ENCODE data around the gene GLYATL1. TPM values are rescaled to one million over a fixed set of nuclear protein-coding genes. Genes with fewer than 3 reads are reported as not detected.

Gene GLYATL1
- total and polyA plus RNA-seq, 10 of the 15 experiments (the other 5 are each of a cell fraction or from before 2014, with no cell fraction given), result not detected

DNA sequence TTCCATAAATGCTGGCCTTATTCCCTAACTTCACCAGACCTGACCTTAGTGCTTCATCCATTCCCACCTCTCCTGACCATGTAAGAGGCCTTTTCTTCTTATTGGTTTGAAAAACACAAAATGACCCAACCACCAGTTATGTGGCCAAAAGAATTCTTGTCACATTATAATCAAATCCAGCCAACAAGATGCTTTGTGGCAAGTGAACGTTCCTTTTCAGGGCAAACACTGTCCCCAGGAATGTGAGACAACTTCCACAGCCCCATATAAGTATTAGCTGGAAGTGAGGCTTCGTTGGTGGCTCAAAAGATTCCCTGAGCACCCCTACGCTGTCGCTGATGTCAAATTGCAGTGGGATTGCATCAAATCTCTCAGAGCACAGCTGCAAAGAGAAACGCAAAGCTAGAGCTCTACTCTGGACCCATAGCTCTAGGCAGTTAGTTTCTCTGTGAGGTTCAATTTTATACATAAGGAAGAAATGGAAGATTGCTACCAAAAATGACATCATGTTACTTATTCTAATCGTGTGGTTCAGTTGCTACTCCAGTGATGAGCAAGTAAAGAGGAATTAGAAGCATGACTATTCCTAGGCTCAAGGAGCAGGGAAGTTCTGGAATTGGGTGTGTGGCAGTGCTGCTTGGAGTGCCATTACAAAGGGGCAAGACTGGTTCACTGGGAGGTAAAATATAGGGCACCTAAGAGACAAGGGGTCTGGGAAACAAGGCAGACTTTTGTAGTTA, 26.1 kb downstream of the GLYATL1 start (continued):
- TF ChIP-seq NR2F1 (conservative IDR thresholded peaks at IDR 0.05), result no peak
- TF ChIP-seq PAX5 (IDR thresholded peaks at IDR 0.05; ENCODE audit: borderline replicate concordance, low read depth, low read length), result no peak

DNA sequence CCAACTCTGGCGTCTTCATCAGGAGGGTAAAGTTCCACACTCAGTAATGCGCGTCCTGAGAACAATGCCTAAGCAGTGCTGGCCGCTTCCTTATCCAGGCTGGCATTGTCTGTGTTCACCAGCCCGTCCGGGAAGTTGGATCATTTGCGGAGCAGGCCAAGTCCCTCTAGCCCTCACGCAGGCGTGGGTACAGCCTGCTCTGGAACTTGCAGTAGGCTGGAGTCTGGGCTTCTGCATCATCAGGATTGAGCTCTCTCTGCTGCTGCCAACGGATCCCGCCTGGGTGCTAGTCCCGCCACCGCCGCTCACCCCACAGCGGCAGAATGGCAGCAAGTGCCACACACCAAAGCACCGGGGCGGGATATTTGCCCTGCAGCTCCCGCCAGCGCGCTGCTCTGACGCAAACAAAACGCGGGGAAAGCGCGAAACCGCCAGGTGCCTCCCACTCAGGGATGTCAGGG, 29.0 kb downstream of the GLYATL1 start:
- no TSS peak for BruUV-seq (replicated peaks)
- Histone ChIP-seq H3K36me3 (ENCODE audit: control insufficient read depth in 2 of 2, insufficient read depth in 2 of 2, low read length in 1 of 2) (no peaks in the 10 kb centered on the region), H3K27me3 (replicated peaks in 1 of 2; ENCODE audit: control insufficient read depth in 2 of 2, insufficient read depth in 2 of 2, low read length in 1 of 2) (no peaks in the 10 kb centered on the region), H3K4me2 (ENCODE audit: control insufficient read depth, insufficient read depth) (no peak overlapping the region), H4K20me1 (ENCODE audit: control insufficient read depth, insufficient read depth) (no peaks in the 10 kb centered on the region), H3K9ac (ENCODE audit: control insufficient read depth, insufficient read depth, low read length) (no peak overlapping the region), H2AFZ (ENCODE audit: control insufficient read depth, low read depth, low read length) (no peak overlapping the region), H3K4me3 (no peak overlapping the region), H3K27ac (ENCODE audit: control insufficient read depth, insufficient read depth) (no peak overlapping the region), H3K79me2 (ENCODE audit: control insufficient read depth, insufficient read depth, low read length) (no peaks in the 10 kb centered on the region), H3K9me3 (replicated peaks; ENCODE audit: control insufficient read depth, insufficient read depth, low read length) (no peaks in the 10 kb centered on the region; the same call in 2 of the 3 replicates), H3K4me1 (ENCODE audit: control insufficient read depth, insufficient read depth, low read length) (no peaks in the 10 kb centered on the region)
- 78% methylated on average over 26 of the region's 26 CpGs for WGBS (ENCODE audit: insufficient coverage, insufficient replicate concordance, low lambda C conversion rate, missing lambda C conversion rate)
- SMC1A ChIA-PET (ENCODE audit: uncharacterized antibody, unreplicated experiment), result interaction anchor here (1.1 kb wide), 1 partner anchor 649 kb away, joined by 3 read pairs; no protein-coding TSS in a partner anchor
- ATAC-seq (no peak), FAIRE-seq (no peak), DNase-seq (ENCODE audit: low read depth, low spot score) (no peak)
- RAD21 ChIA-PET (ENCODE audit: unreplicated experiment), result no interaction called here
- in situ Hi-C loops (cut with MboI), result no loop called here
- POLR2A ChIA-PET, result no interaction called here
- intact Hi-C loops (cut with micrococcal nuclease; ENCODE audit: unreplicated experiment), result no loop called here
- TF ChIP-seq MEF2A (IDR thresholded peaks at IDR 0.05; ENCODE audit: insufficient read depth, low read depth, low read length) (no peak), CBFB (IDR thresholded peaks at IDR 0.05; ENCODE audit: low read depth) (no peak)
- CTCF ChIA-PET, result no interaction called here

DNA sequence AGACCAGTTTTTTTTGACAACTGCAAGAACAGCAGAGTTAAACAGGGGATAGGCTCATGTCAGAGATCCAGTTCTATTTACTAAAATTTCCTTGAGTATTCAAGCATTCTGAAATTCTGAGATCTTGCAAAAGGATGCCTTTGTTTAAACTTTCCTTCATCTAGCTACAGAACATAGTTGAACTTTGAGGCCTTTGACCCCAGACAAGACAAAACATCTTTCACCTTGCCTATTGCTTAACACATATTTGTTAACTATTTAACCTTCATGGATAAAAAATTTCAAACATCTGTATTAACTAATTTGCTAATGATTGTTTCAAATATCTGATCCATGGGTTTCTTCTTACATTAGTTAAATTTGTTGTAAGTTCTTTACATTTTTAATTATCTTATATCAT, 38.2 kb downstream of the GLYATL1 start:
- FAIRE-seq, result no peak
- no peak overlapping the region for H3K4me3 ChIP-seq
- no peak overlapping the region for H3K4me2 ChIP-seq (ENCODE audit: control insufficient read depth, insufficient read depth)
- no peaks in the 10 kb centered on the region for H3K27me3 ChIP-seq (replicated peaks in 1 of 2; ENCODE audit: control insufficient read depth in 2 of 2, insufficient read depth in 2 of 2, low read length in 1 of 2)
- DNase-seq (ENCODE audit: low read depth, low spot score), result no peak
- H3K79me2 ChIP-seq (ENCODE audit: control insufficient read depth, insufficient read depth, low read length), result no peaks in the 10 kb centered on the region
- H3K4me1 ChIP-seq (ENCODE audit: control insufficient read depth, insufficient read depth, low read length), result no peaks in the 10 kb centered on the region
- no peak for ATAC-seq
- intact Hi-C loops (cut with micrococcal nuclease; ENCODE audit: unreplicated experiment), result no loop called here
- ChIA-PET CTCF (no interaction called here), RAD21 (ENCODE audit: unreplicated experiment) (no interaction called here), SMC1A (ENCODE audit: uncharacterized antibody, unreplicated experiment) (interaction anchor here (0.8 kb wide), 1 partner anchor 270 kb away, joined by 3 read pairs; no protein-coding TSS in a partner anchor), POLR2A (no interaction called here)
- H3K9me3 ChIP-seq (replicated peaks; ENCODE audit: control insufficient read depth, insufficient read depth, low read length), result no peaks in the 10 kb centered on the region; the same call in 2 of the 3 replicates
- H4K20me1 ChIP-seq (ENCODE audit: control insufficient read depth, insufficient read depth), result no peaks in the 10 kb centered on the region
- H3K9ac ChIP-seq (ENCODE audit: control insufficient read depth, insufficient read depth, low read length), result no peak overlapping the region
- BruUV-seq (replicated peaks), result no TSS peak
- no peak overlapping the region for H2AFZ ChIP-seq (ENCODE audit: control insufficient read depth, low read depth, low read length)
- in situ Hi-C loops (cut with MboI), result no loop called here
- H3K27ac ChIP-seq (ENCODE audit: control insufficient read depth, insufficient read depth), result no peak overlapping the region
- no peaks in the 10 kb centered on the region for H3K36me3 ChIP-seq (ENCODE audit: control insufficient read depth in 2 of 2, insufficient read depth in 2 of 2, low read length in 1 of 2)
- no peak for TF ChIP-seq CHD2 (IDR thresholded peaks at IDR 0.05; ENCODE audit: borderline replicate concordance, low read depth, low read length)
- no peak for TF ChIP-seq PAX5 (IDR thresholded peaks at IDR 0.05; ENCODE audit: borderline replicate concordance, low read depth, low read length)
- TF ChIP-seq BMI1 (IDR thresholded peaks at IDR 0.05; ENCODE audit: borderline replicate concordance), result no peak
- TF ChIP-seq, protein P1, sequence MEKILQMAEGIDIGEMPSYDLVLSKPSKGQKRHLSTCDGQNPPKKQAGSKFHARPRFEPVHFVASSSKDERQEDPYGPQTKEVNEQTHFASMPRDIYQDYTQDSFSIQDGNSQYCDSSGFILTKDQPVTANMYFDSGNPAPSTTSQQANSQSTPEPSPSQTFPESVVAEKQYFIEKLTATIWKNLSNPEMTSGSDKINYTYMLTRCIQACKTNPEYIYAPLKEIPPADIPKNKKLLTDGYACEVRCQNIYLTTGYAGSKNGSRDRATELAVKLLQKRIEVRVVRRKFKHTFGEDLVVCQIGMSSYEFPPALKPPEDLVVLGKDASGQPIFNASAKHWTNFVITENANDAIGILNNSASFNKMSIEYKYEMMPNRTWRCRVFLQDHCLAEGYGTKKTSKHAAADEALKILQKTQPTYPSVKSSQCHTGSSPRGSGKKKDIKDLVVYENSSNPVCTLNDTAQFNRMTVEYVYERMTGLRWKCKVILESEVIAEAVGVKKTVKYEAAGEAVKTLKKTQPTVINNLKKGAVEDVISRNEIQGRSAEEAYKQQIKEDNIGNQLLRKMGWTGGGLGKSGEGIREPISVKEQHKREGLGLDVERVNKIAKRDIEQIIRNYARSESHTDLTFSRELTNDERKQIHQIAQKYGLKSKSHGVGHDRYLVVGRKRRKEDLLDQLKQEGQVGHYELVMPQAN (conservative IDR thresholded peaks at IDR 0.05), result no peak
- TF ChIP-seq, protein P2, sequence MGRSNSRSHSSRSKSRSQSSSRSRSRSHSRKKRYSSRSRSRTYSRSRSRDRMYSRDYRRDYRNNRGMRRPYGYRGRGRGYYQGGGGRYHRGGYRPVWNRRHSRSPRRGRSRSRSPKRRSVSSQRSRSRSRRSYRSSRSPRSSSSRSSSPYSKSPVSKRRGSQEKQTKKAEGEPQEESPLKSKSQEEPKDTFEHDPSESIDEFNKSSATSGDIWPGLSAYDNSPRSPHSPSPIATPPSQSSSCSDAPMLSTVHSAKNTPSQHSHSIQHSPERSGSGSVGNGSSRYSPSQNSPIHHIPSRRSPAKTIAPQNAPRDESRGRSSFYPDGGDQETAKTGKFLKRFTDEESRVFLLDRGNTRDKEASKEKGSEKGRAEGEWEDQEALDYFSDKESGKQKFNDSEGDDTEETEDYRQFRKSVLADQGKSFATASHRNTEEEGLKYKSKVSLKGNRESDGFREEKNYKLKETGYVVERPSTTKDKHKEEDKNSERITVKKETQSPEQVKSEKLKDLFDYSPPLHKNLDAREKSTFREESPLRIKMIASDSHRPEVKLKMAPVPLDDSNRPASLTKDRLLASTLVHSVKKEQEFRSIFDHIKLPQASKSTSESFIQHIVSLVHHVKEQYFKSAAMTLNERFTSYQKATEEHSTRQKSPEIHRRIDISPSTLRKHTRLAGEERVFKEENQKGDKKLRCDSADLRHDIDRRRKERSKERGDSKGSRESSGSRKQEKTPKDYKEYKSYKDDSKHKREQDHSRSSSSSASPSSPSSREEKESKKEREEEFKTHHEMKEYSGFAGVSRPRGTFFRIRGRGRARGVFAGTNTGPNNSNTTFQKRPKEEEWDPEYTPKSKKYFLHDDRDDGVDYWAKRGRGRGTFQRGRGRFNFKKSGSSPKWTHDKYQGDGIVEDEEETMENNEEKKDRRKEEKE (IDR thresholded peaks at IDR 0.05), result no peak
- no peak for TF ChIP-seq TARDBP (IDR thresholded peaks at IDR 0.05; ENCODE audit: borderline replicate concordance)
